ENCODE data around the gene MUC21. TPM values are rescaled to one million over a fixed set of nuclear protein-coding genes. Genes with fewer than 3 reads are reported as not detected.

Gene MUC21
- total and polyA plus RNA-seq, 2 of the 8 experiments (the other 6 are each of a cell fraction or from before 2014, with no cell fraction given) = not detected

DNA sequence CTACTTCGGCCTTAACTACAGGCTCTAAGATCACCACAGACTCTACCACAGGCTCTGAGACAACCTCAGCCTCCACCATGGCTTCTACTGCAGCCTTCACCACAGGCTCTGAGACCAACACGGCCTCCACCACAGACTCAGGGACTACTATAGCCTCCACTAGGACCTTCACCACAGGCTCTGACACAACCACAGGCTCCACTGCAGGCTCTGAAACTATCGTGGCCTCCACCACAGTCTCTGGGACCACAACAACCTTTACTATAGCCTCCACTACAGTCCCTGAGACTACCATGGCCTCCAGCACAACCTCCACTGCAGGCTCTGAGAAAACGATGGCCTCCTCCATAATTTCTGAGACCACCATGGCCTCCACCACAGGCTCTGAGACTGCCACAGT, 42.1 kb downstream of the MUC21 start:
- H3K36me3 ChIP-seq (ENCODE audit: control insufficient read depth in 2 of 4, insufficient read depth in 4 of 4, low read length in 3 of 4) = no peaks in the 10 kb centered on the region
- no peak overlapping the region for H4K5ac ChIP-seq (ENCODE audit: insufficient read length, low read depth, low read length)
- POLR2A ChIA-PET (ENCODE audit: partially characterized antibody) = no interaction called here
- H3K14ac ChIP-seq (ENCODE audit: insufficient read length) = no peak overlapping the region
- FAIRE-seq (no peak), DNase-seq (ENCODE audit: low read depth in 1 of 2, low spot score in 2 of 2) (no peak)
- H3K27me3 ChIP-seq (replicated peaks in 1 of 4; ENCODE audit: control insufficient read depth in 3 of 4, extremely low read depth in 1 of 4, insufficient read depth in 3 of 4, low read length in 3 of 4) = no peaks in the 10 kb centered on the region
- H4K91ac ChIP-seq (replicated peaks; ENCODE audit: insufficient read length, low read length) = no peak overlapping the region
- no peak overlapping the region for H2BK20ac ChIP-seq (ENCODE audit: low read length)
- no peak overlapping the region for H2BK120ac ChIP-seq (replicated peaks; ENCODE audit: low read depth, low read length)
- H3K9me3 ChIP-seq (ENCODE audit: insufficient read depth in 2 of 2, low read depth in 1 of 2, low read length in 1 of 2) = peaks cover 0 to 17% of the 10 kb centered on the region in 2 experiments; a peak in 2 of 4 replicates
- H3K4me2 ChIP-seq (ENCODE audit: insufficient read depth in 1 of 2, low read depth in 2 of 2, low read length in 2 of 2) = no peak overlapping the region
- no peak overlapping the region for H3K23ac ChIP-seq (ENCODE audit: insufficient read length)
- no peaks in the 10 kb centered on the region for H3K23me2 ChIP-seq (ENCODE audit: low read depth, low read length)
- H3K4me1 ChIP-seq (replicated peaks in 1 of 4; ENCODE audit: control insufficient read depth in 3 of 4, insufficient read depth in 4 of 4, low read length in 3 of 4) = no peaks in the 10 kb centered on the region; a peak in 1 of 7 replicates
- H2BK15ac ChIP-seq (ENCODE audit: low read length) = no peak overlapping the region
- no peaks in the 10 kb centered on the region for H3K79me1 ChIP-seq (ENCODE audit: low read depth, low read length)
- CTCF ChIA-PET (ENCODE audit: partially characterized antibody) = no interaction called here
- TF ChIP-seq ZNF274 (IDR thresholded peaks at IDR 0.05; ENCODE audit: borderline replicate concordance, extremely low read depth, low read length) (no peak), POU5F1 (IDR thresholded peaks at IDR 0.05; ENCODE audit: low read depth, low read length) (no peak), CHD2 (IDR thresholded peaks at IDR 0.05; ENCODE audit: low read length) (no peak), EGR1 (IDR thresholded peaks at IDR 0.05; ENCODE audit: borderline replicate concordance, low read depth, low read length) (no peak), BACH1 (IDR thresholded peaks at IDR 0.05; ENCODE audit: low read length) (no peak), GABPA (IDR thresholded peaks at IDR 0.05; ENCODE audit: borderline replicate concordance, insufficient read depth, low read length) (no peak)
- no peak overlapping the region for H3K4me3 ChIP-seq (ENCODE audit: extremely low read depth in 1 of 4, insufficient read depth in 2 of 4, low read depth in 3 of 4, low read length in 4 of 4)
- H3K9ac ChIP-seq (replicated peaks in 1 of 4; ENCODE audit: extremely low read depth in 1 of 4, low read depth in 3 of 4, low read length in 3 of 4) = no peak overlapping the region
- H4K8ac ChIP-seq (ENCODE audit: extremely low read depth, insufficient read depth, low read length) = no peak overlapping the region
- H3K56ac ChIP-seq (replicated peaks; ENCODE audit: insufficient read length, low read depth, low read length) = no peak overlapping the region
- no peak overlapping the region for H3K18ac ChIP-seq (ENCODE audit: extremely low read depth, low read length)
- no peak overlapping the region for H2AFZ ChIP-seq (ENCODE audit: low read length)
- no peak overlapping the region for H2BK12ac ChIP-seq (ENCODE audit: low read depth, low read length)
- 86% methylated on average over 4 of the region's 4 CpGs; no CpG with 5 or more reads in 1 of the 2 experiments for WGBS, 2 experiments (ENCODE audit: extremely low coverage in 1 of 2, insufficient coverage in 1 of 2, insufficient read length in 1 of 2, insufficient replicate concordance in 2 of 2, low coverage in 1 of 2, low lambda C conversion rate in 2 of 2, missing lambda C conversion rate in 1 of 2)
- H3K79me2 ChIP-seq (ENCODE audit: control insufficient read depth in 1 of 2, insufficient read depth in 2 of 2, low read length in 2 of 2) = no peaks in the 10 kb centered on the region
- no peak overlapping the region for H3K27ac ChIP-seq (ENCODE audit: low read depth, low read length)
- H2AK5ac ChIP-seq (ENCODE audit: low read depth, low read length) = no peak overlapping the region
- no peaks in the 10 kb centered on the region for H4K20me1 ChIP-seq (replicated peaks in 1 of 2; ENCODE audit: control insufficient read depth in 1 of 2, insufficient read depth in 2 of 2, low read length in 2 of 2)
- no peak overlapping the region for H3K4ac ChIP-seq (replicated peaks; ENCODE audit: insufficient read length, low read depth, low read length)
- no peak overlapping the region for H2BK5ac ChIP-seq (ENCODE audit: low read depth, low read length)
